ENCODE measurements around the gene ROBO4.

Gene ROBO4

GRCh38 chr11:124887667-124888013 is 10.0 kb downstream of the ROBO4 start:
- no peak for DNase-seq

DNA sequence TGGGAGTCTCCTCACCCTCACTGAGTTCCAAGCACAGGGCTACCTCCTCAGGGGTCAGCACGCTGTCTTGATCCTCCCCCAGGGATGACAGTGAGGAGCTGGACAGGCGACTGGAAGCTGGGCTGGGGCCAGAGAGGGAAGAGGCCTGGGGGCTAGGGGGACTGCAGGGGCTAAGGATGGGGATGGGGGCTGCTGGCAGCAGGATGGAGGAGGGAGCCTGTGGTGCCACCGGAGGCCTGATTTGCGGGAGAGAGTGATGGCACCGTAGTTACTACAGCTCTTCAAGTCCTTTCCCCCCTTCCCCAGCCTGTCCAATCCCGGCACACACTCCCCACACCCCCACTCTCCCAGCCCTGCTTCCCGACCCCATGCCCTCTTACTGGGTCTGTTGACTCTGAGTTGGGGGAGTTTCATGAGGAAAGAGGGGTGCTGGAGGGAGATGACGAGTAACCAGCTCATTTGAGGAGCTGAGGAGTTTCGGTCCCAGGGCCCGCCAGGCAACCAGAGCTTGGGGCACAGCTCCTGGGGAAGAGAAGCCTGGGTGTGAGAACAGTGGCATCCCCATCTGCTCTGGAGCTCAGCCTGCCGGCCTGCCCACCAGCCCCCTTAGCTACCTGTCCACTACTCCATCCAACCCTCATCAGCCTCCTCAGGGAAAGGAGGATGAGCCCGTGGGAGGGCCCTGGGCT is 10.5 kb downstream of the ROBO4 start:
- DNase-seq, result no peak

- no peak for DNase-seq
Measured at GRCh38 chr11:124886476-124886875, 11.2 kb downstream of the ROBO4 start.

DNA sequence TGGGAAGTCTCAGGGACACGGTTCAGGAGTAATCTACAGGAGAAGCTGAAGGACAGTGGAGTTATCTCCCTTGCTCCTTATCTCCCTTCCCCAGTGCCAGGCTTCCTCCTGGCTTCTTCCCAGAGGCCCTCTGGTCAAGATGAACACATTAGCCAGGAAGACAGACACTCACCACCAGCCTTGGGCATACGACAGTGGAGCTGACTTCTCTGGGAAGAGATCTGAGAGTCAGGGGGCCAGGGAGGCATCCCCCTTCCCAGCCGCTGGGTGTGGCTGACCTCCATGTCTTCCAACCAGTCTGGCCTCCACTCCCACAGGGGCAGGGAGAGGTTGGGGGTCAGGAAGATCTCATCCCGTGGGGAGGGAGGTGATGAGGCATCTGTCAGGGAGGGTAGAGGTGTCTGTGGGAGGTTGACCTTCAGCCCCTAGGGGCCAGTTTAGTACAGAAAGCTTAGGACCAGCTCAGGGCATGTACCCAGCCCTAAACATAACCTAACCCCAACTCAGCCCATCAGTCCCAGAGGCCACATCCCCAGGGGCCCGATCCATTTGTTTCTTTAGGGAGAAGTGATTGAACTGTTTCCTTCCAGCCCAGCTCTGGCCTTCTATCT is 12.7 kb downstream of the ROBO4 start:
- no peak for DNase-seq

DNA sequence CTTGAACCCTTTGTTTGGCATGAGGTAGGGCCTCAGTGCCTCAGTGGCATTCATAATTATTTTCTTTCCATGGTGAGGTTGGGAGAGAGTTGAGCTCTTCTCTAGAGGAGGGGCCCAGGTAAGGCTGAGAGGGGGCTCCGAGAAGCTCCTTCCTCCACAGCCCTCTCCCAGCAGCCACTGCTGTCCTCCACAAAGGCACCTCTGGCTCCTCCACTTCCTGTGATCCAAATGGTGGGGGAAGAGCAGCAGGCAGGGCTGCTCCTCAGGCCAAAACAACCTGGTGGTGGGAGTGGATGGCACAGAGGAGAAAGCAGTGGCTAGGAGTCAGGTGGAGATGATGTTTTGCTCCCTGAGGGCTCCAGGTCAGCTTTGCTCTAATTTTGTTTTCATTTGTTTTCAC is 13.3 kb downstream of the ROBO4 start:
- DNase-seq, result no peak

- no peak for DNase-seq
Measured at GRCh38 chr11:124882339-124883071, 15.2 kb downstream of the ROBO4 start.

DNA sequence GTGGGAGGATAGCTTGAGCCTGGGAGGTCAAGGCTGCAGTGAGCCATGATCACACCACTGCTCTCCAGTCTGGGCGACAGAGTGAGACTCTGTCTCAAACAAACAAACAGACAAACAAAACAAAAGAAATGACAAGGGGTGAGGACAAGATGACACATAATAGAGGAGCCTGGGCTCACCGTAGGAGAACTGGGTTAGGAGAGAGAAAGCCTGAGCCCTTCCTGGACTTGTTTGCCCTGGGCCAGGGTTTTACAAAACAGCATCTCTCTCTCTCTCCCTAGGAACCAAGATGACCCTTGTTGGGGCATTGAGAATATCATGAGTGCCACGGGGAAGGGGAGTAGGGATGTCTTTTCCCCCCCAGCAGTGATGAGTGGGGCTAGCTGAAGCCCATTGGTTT is 16.7 kb downstream of the ROBO4 start:
- DNase-seq, result no peak

DNA sequence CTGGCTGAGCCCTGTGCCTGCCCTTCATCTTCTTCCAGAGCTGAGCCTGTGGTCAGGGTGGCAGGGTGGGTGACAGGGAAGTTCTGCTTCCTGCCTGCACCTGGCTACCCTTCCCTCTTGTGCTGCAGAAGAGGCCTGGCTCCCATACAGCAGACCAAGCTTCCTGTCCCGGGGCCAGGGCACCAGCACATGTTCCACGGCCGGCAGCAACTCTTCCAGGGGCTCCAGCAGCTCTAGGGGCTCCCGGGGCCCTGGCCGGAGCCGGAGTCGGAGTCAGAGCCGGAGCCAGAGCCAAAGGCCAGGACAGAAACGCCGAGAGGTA is 17.4 kb downstream of the ROBO4 start:
- DNase-seq, result no peak

DNA sequence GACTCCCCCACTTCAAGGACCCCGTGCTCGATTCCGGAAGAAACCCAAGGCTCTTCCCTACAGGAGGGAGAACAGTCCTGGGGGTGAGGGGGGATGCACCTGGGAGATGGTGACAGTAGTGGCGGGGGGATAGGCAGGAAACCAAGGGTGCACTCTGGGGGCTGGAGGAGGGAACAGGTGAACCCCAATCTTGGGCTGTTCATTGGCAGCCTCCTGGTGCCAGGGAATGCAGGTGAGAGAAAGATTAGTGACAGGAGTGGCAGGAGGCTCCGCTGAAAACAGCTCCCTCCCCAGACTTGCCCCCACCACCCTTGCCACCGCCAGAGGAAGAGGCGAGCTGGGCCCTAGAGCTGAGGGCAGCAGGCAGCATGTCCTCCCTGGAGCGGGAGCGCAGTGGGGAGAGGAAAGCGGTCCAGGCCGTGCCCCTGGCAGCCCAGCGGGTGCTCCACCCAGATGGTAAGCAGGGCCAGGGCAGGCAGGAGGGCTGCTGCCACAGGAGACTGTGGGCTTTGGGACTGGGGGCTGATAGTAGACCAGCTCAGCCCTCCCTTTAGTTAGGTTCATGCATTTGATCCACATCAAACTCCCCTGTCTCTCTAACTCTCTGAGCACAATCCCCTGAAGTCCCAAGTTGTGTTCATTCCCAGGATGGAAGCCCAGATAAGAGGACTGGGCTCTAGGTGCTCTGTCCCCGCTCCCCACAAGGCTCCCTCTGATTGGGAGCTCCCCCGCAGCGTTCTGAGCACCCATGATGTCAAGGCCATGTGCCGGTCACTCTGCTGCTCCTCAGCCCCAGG is 18.0 kb downstream of the ROBO4 start:
- DNase-seq, result no peak

DNA sequence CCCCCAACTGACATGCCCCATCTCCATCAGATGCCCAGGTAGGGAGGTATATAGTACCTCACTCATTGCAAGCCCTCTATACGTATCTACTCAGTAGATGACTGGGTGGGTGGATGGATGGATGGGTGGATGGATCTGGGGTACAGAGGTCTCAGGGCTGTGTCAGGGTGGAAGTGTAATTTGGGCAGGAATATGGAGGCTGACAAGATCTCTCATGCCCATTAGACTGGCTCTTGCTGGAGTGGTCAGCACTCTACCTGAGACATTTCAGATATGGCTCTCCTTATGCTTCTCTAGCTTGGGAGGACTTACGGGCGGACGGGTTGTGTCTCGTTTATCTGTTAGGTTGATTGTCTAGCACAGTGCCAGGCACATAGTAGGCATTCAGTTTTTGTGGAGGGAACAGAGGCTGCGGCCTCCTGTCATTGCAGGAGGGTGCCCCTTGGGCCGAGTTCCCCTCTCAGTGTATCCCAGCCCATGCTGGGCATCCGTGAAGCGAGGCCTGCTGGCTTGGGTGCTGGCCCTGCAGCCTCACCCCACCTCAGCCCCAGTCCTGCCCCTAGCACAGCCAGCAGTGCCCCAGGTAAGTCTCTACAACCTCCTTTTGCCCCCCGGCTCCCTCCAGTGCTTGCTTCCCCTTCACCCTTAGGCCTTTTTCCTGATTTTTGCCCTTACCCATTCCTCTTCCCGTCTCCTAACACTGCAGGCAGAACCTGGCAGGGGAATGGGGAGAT is 18.7 kb downstream of the ROBO4 start:
- DNase-seq, result no peak

- DNase-seq, result no peak
Measured at GRCh38 chr11:124877910-124878758, 19.5 kb downstream of the ROBO4 start.

- DNase-seq, result no peak
Measured at GRCh38 chr11:124877631-124877909, 20.1 kb downstream of the ROBO4 start.

DNA sequence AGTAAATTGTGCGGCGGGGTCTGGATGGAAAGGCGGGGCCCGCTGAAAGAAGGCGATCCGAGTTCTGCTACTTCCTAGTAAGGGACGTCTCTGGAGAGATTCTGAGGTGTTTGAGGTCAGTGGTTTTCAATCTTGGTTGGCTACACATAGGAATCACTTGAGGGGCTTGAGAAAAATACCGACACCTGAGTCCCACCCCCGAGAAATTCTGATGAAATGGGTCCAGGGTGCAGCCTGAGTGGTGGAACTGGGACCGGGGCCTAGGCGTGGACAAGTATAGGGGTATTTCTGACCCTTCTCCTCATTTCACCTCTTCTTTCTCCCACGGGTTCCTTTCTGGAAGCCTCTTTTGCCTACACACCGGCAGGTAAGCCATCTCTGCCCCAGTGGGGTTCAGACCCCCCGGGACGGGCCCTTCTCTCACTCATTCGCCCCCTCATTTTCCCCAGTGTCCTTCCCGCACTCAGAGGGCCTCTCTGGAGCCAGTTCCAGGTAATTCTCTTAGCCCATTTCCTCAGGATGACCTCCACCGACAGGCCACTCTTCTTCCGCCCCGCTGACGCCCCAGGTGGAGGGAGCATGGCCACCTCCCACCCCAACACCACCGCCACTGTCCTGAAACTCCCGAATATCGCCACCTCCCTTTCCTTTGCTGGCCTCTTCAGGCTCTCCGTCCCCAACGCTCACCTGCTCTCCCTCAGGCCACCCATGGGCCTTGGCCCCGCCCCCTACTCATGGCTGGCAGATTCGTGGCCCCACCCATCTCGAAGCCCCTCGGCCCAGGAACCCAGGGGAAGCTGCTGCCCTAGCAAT is 20.6 kb downstream of the ROBO4 start:
- DNase-seq, result no peak

DNA sequence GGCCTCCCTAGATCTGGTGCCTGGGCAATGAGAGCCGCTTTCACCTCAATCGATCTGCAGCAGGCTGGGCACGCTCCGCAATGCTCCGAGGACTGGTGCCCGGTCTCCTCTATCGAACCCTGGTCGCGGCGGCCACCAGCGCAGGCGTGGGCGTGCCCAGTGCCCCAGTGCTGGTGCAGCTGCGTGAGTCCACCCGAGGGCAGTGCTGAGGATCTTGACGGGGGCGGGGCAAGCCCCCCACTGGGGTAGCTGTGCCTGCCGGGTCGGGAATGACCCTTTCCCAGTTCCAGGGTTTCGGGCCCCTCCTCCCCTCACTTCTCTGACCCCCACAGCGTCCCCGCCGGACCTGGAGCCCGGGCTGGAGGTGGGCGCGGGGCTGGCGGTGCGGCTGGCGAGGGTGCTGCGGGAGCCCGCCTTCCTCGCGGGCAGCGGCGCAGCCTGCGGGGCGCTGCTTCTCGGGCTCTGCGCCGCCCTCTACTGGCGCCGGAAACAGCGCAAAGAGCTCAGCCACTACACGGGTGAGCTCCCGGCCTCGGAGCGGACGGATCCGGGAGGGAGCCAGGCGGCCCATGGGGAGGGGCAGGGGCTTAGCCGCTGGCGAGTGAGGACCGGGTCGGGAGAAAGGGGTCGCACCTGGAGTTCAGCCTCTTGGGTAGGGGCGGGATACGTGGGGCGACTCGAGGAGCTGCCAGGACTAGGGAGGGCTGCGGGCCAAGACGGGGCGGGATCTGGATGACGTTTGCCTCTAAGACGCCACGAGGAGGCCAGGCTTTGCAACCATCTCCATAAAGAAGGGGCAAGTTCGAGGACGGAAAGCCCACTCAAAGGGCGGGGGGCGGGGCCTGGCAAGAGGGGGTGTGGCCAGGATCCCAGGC is 21.5 kb downstream of the ROBO4 start:
- DNase-seq, result peak; percentile 80

- DNase-seq, result no peak
Measured at GRCh38 chr11:124875401-124875800, 22.3 kb downstream of the ROBO4 start.

GRCh38 chr11:124874571-124875255 is 23.0 kb downstream of the ROBO4 start:
- DNase-seq, result no peak

GRCh38 chr11:124873951-124874350 is 23.7 kb downstream of the ROBO4 start:
- DNase-seq, result no peak

GRCh38 chr11:124872741-124873140 is 24.9 kb downstream of the ROBO4 start:
- no peak for DNase-seq

DNA sequence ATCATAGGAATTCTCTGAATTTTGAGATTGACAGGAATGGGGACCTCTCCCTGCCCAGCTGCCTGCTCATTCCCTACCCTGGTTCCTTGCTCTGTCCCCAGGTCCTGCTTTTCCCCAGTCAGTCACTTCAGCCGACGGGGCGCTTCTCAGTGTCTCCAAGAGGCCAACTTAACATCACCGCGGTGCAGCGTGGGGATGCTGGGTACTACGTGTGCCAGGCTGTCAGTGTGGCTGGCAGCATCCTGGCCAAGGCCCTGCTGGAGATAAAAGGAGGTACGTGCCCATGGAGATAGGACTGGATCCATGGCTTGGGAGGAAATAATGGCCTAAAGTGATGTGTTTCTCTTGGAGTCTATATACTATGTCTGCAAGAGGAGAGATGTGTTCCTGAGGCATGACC is 25.4 kb downstream of the ROBO4 start:
- DNase-seq, result no peak

DNA sequence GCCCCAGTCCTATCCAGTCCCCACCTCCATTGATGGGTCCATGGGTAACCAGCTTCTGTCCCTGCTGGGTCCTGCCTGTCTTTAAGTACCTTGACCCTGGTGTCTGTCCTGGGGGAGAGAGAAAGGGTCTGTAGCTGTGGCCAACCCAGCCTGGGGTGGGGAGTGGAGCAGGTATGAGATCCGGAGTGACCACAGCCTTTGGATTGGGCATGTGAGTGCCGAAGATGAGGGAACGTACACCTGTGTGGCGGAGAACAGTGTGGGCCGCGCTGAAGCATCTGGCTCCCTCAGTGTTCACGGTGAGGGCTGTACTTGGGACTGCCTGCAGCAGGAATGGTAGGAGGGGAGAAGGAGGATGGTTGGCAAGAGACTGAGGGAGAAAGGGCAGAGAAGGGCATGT is 27.2 kb downstream of the ROBO4 start:
- no peak for DNase-seq
